ENCODE data around the gene PLXNA4.

- peak; percentile 63 to 96 (median 66) for TF ChIP-seq CTCF (optimal IDR thresholded peaks at IDR 0.05 in 1 of 3, IDR thresholded peaks at IDR 0.05 in 1 of 3, conservative IDR thresholded peaks at IDR 0.05 in 1 of 3; ENCODE audit: extremely low read depth in 1 of 3, insufficient read depth in 2 of 3, low read length in 3 of 3)
- no peak for TF ChIP-seq EZH2 (IDR thresholded peaks at IDR 0.05; ENCODE audit: low read length)
These were observed 4.5 kb upstream of the PLXNA4 start for GRCh38 chr7:132580717-132581285.

Measured in keratinocyte (primary cell).